COR-L47 (cell line): ENCODE data around the gene MPV17L.
"Not testable (repeated sequence)": the region's sequence is repeated elsewhere in the genome, so short reads cannot be mapped to it uniquely, and the experiment has no call there.

ENCODE experiments used
- DNase-seq: peaks from one replicate; lab custom pipeline; 2025; lab: John Stamatoyannopoulos, UW

MPV17L gene

GRCh38 chr16:15409476-15409875, 13.9 kb downstream of the MPV17L start:
- not testable (repeated sequence) for DNase-seq

- no peak for DNase-seq
Observed at GRCh38 chr16:15415511-15415985, 20.0 kb downstream of the MPV17L start.

- DNase-seq = no peak
Observed at GRCh38 chr16:15417197-15417596, 21.6 kb downstream of the MPV17L start.

- no peak for DNase-seq
Observed at GRCh38 chr16:15418206-15418605, 22.7 kb downstream of the MPV17L start.

GRCh38 chr16:15421696-15422095, 26.1 kb downstream of the MPV17L start:
- DNase-seq = not testable (repeated sequence)

GRCh38 chr16:15422222-15422621, 26.7 kb downstream of the MPV17L start:
- no peak for DNase-seq

- DNase-seq = no peak
Observed at GRCh38 chr16:15425861-15426260, 30.3 kb downstream of the MPV17L start.

- DNase-seq = no peak
Observed at GRCh38 chr16:15426796-15427195, 31.2 kb downstream of the MPV17L start.

GRCh38 chr16:15427648-15428239, 32.2 kb downstream of the MPV17L start:
- DNase-seq = no peak

GRCh38 chr16:15430884-15431283, 35.3 kb downstream of the MPV17L start:
- DNase-seq = not testable (repeated sequence)

- no peak for DNase-seq
Observed at GRCh38 chr16:15434079-15434424, 38.5 kb downstream of the MPV17L start.

GRCh38 chr16:15434425-15435215, 39.1 kb downstream of the MPV17L start, which contains the start of gene BMERB1:
TSS of gene BMERB1 (plus strand) at chr16:15434588. CDS start at chr16:15434654, 66 bp downstream.
- DNase-seq = no peak

- DNase-seq = no peak
Observed at GRCh38 chr16:15435216-15435864, 39.8 kb downstream of the MPV17L start.

GRCh38 chr16:15439102-15439501, 43.5 kb downstream of the MPV17L start:
- DNase-seq = no peak

GRCh38 chr16:15439521-15439920, 44.0 kb downstream of the MPV17L start:
- DNase-seq = no peak

GRCh38 chr16:15440852-15441251, 45.3 kb downstream of the MPV17L start:
- DNase-seq = no peak

- not testable (repeated sequence) for DNase-seq
Observed at GRCh38 chr16:15442140-15442539, 46.6 kb downstream of the MPV17L start.

GRCh38 chr16:15443753-15444152, 48.2 kb downstream of the MPV17L start:
- no peak for DNase-seq

- no peak for DNase-seq
Observed at GRCh38 chr16:15444264-15444663, 48.7 kb downstream of the MPV17L start.

- DNase-seq = no peak
Observed at GRCh38 chr16:15445450-15445849, 49.9 kb downstream of the MPV17L start.

GRCh38 chr16:15446901-15447300, 51.3 kb downstream of the MPV17L start:
- no peak for DNase-seq

- no peak for DNase-seq
Observed at GRCh38 chr16:15450624-15451023, 55.1 kb downstream of the MPV17L start.
